Colon (tissue), 2 donors: Measurements from ENCODE around the gene STRIP1.
"Not testable (repeated sequence)": the region's sequence is repeated elsewhere in the genome, so short reads cannot be mapped to it uniquely, and the experiment has no call there.

ENCODE experiments used
- FAIRE-seq: peaks from 2 replicates; lab custom pipeline; 2012; peaks lifted over from hg19 to GRCh38; lab: Jason Lieb, UNC
- donor health status: control.
- donor health status: control.

The STRIP1 gene

GRCh38 chr1:110069404-110070281, 35.2 kb downstream of the STRIP1 start:
- no peak for FAIRE-seq

- FAIRE-seq: no peak
Measured at GRCh38 chr1:110070282-110070669, 35.9 kb downstream of the STRIP1 start.

GRCh38 chr1:110070671-110071242, 36.3 kb downstream of the STRIP1 start, which contains the start of gene ALX3:
Gene ALX3 (minus strand): TSS chr1:110070672. CDS start chr1:110070612, 60 bp downstream.
- no peak for FAIRE-seq

- FAIRE-seq: no peak
Measured at GRCh38 chr1:110074166-110074565, 39.7 kb downstream of the STRIP1 start.

GRCh38 chr1:110076789-110077500, 42.5 kb downstream of the STRIP1 start:
- FAIRE-seq: no peak

GRCh38 chr1:110079995-110080394, 45.6 kb downstream of the STRIP1 start:
- not testable (repeated sequence) for FAIRE-seq

- no peak for FAIRE-seq
Measured at GRCh38 chr1:110081061-110081460, 46.6 kb downstream of the STRIP1 start.

- FAIRE-seq: no peak
Measured at GRCh38 chr1:110082477-110082876, 48.1 kb downstream of the STRIP1 start.

GRCh38 chr1:110083061-110083865, 48.8 kb downstream of the STRIP1 start:
- FAIRE-seq: no peak

GRCh38 chr1:110083866-110084226, 49.4 kb downstream of the STRIP1 start:
- no peak for FAIRE-seq

GRCh38 chr1:110084227-110085078, 50.0 kb downstream of the STRIP1 start:
- FAIRE-seq: no peak

GRCh38 chr1:110085671-110086070, 51.2 kb downstream of the STRIP1 start:
- FAIRE-seq: no peak

- FAIRE-seq: no peak
Measured at GRCh38 chr1:110086961-110087360, 52.5 kb downstream of the STRIP1 start.

- FAIRE-seq: no peak
Measured at GRCh38 chr1:110087812-110088738, 53.7 kb downstream of the STRIP1 start.

GRCh38 chr1:110088739-110089316, 54.4 kb downstream of the STRIP1 start:
- no peak for FAIRE-seq

GRCh38 chr1:110089561-110090275, 55.3 kb downstream of the STRIP1 start:
- no peak for FAIRE-seq

GRCh38 chr1:110091381-110091780, 57.0 kb downstream of the STRIP1 start:
- no peak for FAIRE-seq

- no peak for FAIRE-seq
Measured at GRCh38 chr1:110091791-110092190, 57.4 kb downstream of the STRIP1 start.

- FAIRE-seq: no peak
Measured at GRCh38 chr1:110092991-110093390, 58.6 kb downstream of the STRIP1 start.
